NB4 (cell line): ENCODE data around the gene SELPLG.
A peak's percentile ranks its signal among the peaks of the same experiment; 100 is the strongest.

Experiments used
- MYC ChIP-seq: IDR thresholded peaks from 2 replicates; pipeline ENCODE4 v1.6.1; 2011; ENCODE audit warnings: low read depth, low read length
- TF ChIP-seq, protein P1 (sequence below): IDR thresholded peaks from one replicate; pipeline ENCODE4 v1.5.1; 2012; ENCODE audit warnings: low read depth, low read length

DNA sequence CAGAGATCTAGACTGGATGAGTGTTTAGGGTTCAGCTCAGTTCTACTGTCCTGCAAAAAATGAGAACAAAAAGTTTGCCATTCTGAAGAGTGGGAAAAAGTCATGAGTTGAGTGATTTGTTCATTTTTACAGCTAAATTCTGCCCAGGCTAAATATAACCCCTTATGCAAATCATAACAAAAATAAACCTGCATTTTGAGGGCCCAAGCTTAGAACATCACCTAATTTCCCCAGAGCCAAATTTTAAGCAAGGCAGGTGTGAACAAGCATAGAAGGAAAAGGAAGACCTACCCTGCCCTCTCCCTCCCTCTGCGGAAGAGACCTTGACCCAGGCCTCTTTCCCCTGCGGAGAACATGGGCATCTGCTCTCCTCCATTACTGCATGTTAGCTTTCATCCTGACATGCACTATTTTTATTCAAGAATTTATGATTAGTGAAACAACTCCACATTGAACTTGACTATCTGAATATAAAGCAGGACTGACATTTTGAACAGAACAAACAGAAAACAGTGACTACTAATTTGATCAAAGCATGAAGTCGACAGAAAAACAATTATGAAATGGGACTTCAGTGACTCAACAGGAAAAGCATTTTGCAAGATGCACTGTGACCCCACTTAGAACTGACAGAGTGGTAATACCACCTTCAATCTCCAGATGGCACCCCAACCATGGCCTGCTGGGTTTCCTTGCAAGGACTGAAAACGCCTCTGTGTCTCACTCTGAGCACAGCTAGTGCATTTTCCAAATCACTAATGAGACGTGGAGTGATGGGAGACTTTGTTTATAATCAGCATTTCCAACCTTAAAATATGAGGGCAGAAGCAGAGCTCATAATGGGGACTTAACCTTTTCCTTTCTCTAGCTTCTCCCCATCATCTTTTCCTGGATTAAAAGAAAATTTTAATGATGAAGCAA is 30.9 kb upstream of the SELPLG start:
- TF ChIP-seq, protein P1, sequence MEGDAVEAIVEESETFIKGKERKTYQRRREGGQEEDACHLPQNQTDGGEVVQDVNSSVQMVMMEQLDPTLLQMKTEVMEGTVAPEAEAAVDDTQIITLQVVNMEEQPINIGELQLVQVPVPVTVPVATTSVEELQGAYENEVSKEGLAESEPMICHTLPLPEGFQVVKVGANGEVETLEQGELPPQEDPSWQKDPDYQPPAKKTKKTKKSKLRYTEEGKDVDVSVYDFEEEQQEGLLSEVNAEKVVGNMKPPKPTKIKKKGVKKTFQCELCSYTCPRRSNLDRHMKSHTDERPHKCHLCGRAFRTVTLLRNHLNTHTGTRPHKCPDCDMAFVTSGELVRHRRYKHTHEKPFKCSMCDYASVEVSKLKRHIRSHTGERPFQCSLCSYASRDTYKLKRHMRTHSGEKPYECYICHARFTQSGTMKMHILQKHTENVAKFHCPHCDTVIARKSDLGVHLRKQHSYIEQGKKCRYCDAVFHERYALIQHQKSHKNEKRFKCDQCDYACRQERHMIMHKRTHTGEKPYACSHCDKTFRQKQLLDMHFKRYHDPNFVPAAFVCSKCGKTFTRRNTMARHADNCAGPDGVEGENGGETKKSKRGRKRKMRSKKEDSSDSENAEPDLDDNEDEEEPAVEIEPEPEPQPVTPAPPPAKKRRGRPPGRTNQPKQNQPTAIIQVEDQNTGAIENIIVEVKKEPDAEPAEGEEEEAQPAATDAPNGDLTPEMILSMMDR, result peak; percentile 95
- peak; percentile 59; the same call in 1 of the 2 replicates for TF ChIP-seq MYC
